ENCODE measurements around the gene CRISPLD2.

The CRISPLD2 gene

GRCh38 chr16:84879569-84880487, 60.0 kb downstream of the CRISPLD2 start:
- no peak overlapping the region for H3K4me3 ChIP-seq (ENCODE audit: low read depth in 1 of 2, low read length in 1 of 2)
- H3K27me3 ChIP-seq = no peaks in the 10 kb centered on the region
- H3K36me3 ChIP-seq = peaks cover 95% of the 10 kb centered on the region
- H3K9me3 ChIP-seq = no peaks in the 10 kb centered on the region
- TF ChIP-seq CTCF (IDR thresholded peaks at IDR 0.05) = no peak
- peaks cover 3 to 9% of the 10 kb centered on the region in 2 experiments for H3K4me1 ChIP-seq (ENCODE audit: control insufficient read depth in 1 of 2, insufficient read depth in 1 of 2, low read depth in 1 of 2, low read length in 1 of 2)
- H3K27ac ChIP-seq = peak overlapping the region; percentile 52

- Histone ChIP-seq H3K36me3 (peaks cover 97% of the 10 kb centered on the region), H3K27me3 (no peaks in the 10 kb centered on the region), H3K4me1 (ENCODE audit: control insufficient read depth in 1 of 2, insufficient read depth in 1 of 2, low read depth in 1 of 2, low read length in 1 of 2) (peaks cover 11 to 16% of the 10 kb centered on the region in 2 experiments), H3K4me3 (ENCODE audit: low read depth in 1 of 2, low read length in 1 of 2) (no peak overlapping the region), H3K9me3 (no peaks in the 10 kb centered on the region), H3K27ac (no peak overlapping the region)
- TF ChIP-seq CTCF (IDR thresholded peaks at IDR 0.05) = no peak
Observed at GRCh38 chr16:84881702-84882521, 62.1 kb downstream of the CRISPLD2 start.

- Histone ChIP-seq H3K27me3 (no peaks in the 10 kb centered on the region), H3K4me3 (ENCODE audit: low read depth in 1 of 2, low read length in 1 of 2) (no peak overlapping the region), H3K36me3 (peaks cover 98% of the 10 kb centered on the region), H3K27ac (no peak overlapping the region), H3K4me1 (ENCODE audit: control insufficient read depth in 1 of 2, insufficient read depth in 1 of 2, low read depth in 1 of 2, low read length in 1 of 2) (peaks cover 11 to 23% of the 10 kb centered on the region in 2 experiments), H3K9me3 (no peaks in the 10 kb centered on the region)
- TF ChIP-seq CTCF (IDR thresholded peaks at IDR 0.05) = no peak
Observed at GRCh38 chr16:84883301-84883700, 63.5 kb downstream of the CRISPLD2 start.

GRCh38 chr16:84884246-84884595, 64.4 kb downstream of the CRISPLD2 start:
- Histone ChIP-seq H3K4me3 (ENCODE audit: low read depth in 1 of 2, low read length in 1 of 2) (no peak overlapping the region), H3K4me1 (ENCODE audit: control insufficient read depth in 1 of 2, insufficient read depth in 1 of 2, low read depth in 1 of 2, low read length in 1 of 2) (peaks cover 11 to 23% of the 10 kb centered on the region in 2 experiments)

More at GRCh38 chr16:84884246-84884595, 64.4 kb downstream of the CRISPLD2 start:
- Histone ChIP-seq H3K27ac (peak overlapping the region; percentile 64), H3K9me3 (no peaks in the 10 kb centered on the region), H3K36me3 (peaks cover 98% of the 10 kb centered on the region), H3K27me3 (no peaks in the 10 kb centered on the region)
- TF ChIP-seq CTCF (IDR thresholded peaks at IDR 0.05) = no peak

Measured in neutrophil (primary cell).